ENCODE data around the gene TMEM144. TPM values are rescaled to one million over a fixed set of nuclear protein-coding genes. Genes with fewer than 3 reads are reported as not detected.

TMEM144 gene
- total RNA-seq, 4 donors from 2014 or later, result 7.4 to 67.1 (median 45.2) TPM

- TF ChIP-seq, protein P1, sequence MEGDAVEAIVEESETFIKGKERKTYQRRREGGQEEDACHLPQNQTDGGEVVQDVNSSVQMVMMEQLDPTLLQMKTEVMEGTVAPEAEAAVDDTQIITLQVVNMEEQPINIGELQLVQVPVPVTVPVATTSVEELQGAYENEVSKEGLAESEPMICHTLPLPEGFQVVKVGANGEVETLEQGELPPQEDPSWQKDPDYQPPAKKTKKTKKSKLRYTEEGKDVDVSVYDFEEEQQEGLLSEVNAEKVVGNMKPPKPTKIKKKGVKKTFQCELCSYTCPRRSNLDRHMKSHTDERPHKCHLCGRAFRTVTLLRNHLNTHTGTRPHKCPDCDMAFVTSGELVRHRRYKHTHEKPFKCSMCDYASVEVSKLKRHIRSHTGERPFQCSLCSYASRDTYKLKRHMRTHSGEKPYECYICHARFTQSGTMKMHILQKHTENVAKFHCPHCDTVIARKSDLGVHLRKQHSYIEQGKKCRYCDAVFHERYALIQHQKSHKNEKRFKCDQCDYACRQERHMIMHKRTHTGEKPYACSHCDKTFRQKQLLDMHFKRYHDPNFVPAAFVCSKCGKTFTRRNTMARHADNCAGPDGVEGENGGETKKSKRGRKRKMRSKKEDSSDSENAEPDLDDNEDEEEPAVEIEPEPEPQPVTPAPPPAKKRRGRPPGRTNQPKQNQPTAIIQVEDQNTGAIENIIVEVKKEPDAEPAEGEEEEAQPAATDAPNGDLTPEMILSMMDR (IDR thresholded peaks at IDR 0.05), result no peak
- no peak for TF ChIP-seq POLR2A (IDR thresholded peaks at IDR 0.05)
- Histone ChIP-seq H3K4me3 (no peak overlapping the region), H3K9me3 (no peaks in the 10 kb centered on the region), H3K27ac (no peak overlapping the region), H3K36me3 (no peaks in the 10 kb centered on the region), H3K27me3 (no peaks in the 10 kb centered on the region), H3K4me1 (no peaks in the 10 kb centered on the region)
- no peak for DNase-seq
Observed at GRCh38 chr4:158302076-158302866, 92.0 kb downstream of the TMEM144 start.

GRCh38 chr4:158304694-158305093 is 94.4 kb downstream of the TMEM144 start:
- no peak for DNase-seq
- Histone ChIP-seq H3K27ac (no peak overlapping the region), H3K36me3 (no peaks in the 10 kb centered on the region), H3K9me3 (no peaks in the 10 kb centered on the region), H3K27me3 (no peaks in the 10 kb centered on the region), H3K4me1 (no peaks in the 10 kb centered on the region), H3K4me3 (no peak overlapping the region)
- no peak for TF ChIP-seq POLR2A (IDR thresholded peaks at IDR 0.05)
- TF ChIP-seq, protein P1 (IDR thresholded peaks at IDR 0.05), result no peak

Other genes starting within 250 kb of the TMEM144 start
- 10 to 100 TPM in 2 of 4 donors, 1 to 10 TPM in 2; 8.8 to 59.4 (median 10.1) TPM for gene GASK1B, start 37.5 kb upstream of the TMEM144 start, total RNA-seq